GM10266 (cell line): ENCODE results near the gene SMAD6.
"Not testable (repeated sequence)": the region's sequence is repeated elsewhere in the genome, so short reads cannot be mapped to it uniquely, and the experiment has no call there.

Experiments used
- DNase-seq: peaks from one replicate; pipeline ENCODE4 v3.0.0; 2012; ENCODE audit errors: extremely low spot score
- TF ChIP-seq, protein P1 (sequence below): IDR thresholded peaks from 2 replicates; pipeline ENCODE4 v1.5.1; 2012; ENCODE audit warnings: mild to moderate bottlenecking, low read depth; ENCODE audit not compliant: control insufficient read depth, insufficient read depth; ENCODE audit errors: missing control alignments

The SMAD6 gene

DNA sequence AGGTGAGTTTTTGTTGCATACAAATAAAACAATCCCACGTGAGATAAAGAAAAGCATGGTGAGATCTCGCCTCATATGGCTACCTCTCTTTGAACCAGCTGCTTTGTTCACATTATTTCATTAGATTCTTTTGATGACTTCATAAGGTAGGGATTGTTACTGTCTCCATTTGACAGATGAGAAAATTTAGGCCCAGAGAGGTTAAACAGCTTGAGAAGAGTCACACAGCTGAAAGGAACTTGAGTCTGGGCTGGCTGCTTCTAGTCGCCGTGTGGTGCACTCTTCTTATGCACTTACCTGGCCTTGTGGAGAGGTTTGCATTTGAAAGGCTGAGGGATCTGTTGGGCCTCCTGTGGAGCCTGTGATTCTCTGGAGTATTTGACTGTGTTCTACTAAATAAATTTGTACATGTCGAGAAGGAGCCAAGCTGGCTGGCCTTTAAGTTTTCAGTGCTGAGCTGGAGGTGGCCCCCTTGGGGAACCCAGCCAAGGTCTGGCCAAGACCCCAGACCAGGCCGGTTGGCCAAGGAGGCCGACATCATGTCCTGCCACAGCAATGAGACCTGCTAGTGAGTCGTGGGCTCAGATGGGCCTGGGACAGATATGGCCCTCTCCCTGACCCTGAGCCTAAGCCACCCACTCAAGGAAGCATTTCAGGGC, 125.1 kb downstream of the SMAD6 start:
- TF ChIP-seq, protein P1, sequence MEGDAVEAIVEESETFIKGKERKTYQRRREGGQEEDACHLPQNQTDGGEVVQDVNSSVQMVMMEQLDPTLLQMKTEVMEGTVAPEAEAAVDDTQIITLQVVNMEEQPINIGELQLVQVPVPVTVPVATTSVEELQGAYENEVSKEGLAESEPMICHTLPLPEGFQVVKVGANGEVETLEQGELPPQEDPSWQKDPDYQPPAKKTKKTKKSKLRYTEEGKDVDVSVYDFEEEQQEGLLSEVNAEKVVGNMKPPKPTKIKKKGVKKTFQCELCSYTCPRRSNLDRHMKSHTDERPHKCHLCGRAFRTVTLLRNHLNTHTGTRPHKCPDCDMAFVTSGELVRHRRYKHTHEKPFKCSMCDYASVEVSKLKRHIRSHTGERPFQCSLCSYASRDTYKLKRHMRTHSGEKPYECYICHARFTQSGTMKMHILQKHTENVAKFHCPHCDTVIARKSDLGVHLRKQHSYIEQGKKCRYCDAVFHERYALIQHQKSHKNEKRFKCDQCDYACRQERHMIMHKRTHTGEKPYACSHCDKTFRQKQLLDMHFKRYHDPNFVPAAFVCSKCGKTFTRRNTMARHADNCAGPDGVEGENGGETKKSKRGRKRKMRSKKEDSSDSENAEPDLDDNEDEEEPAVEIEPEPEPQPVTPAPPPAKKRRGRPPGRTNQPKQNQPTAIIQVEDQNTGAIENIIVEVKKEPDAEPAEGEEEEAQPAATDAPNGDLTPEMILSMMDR = no peak
- DNase-seq = no peak

DNA sequence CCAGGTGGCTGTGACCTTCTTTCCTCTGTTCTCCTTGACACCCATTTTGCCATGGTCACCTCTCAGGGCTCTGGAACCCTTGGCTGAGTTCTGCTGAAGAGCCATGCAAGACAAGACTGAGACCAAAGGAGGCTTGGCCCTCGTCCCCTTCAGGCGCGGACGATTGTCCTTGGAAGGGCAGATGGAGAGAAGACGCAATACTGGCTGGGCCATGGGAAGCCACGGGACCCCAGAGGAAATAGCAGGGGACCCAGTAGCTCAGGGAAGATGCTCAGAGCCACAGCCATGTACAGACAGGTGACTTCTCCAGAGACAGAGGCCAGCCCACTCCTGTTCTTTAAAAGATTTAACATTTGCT, 125.6 kb downstream of the SMAD6 start:
- TF ChIP-seq, protein P1 = no peak
- no peak for DNase-seq

DNA sequence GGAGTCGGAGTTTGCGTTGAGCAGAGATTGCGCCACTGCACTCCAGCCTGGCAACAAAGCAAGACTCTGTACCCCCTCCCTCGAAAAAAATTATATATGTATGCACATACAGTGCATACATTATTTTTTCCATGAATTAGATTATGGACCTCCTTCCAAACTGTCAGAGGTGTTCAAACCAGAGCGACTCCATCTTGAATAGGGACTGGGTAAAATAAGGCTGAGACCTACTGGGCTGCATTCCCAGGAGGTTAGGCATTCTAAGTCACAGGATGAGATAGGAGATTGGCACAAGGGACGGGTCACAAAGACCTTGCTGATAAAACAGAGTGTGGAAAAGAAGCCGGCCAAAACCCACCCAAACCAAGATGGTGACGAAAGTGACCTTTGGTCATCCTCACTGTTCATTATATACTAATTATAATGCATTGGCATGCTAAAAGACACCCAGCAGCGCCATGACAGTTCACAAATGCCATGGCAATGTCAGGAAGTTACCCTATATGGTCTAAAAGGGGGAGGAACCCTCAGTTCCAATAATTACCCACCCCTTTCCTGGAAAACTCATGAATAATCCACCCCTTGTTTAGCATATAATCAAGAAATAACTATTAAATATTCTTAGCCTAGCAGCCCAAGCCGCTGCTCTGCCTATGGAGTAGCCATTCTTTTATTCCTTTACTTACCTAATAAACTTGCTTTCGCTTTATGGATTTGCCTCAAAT, 126.9 kb downstream of the SMAD6 start:
- DNase-seq = not testable (repeated sequence)

DNA sequence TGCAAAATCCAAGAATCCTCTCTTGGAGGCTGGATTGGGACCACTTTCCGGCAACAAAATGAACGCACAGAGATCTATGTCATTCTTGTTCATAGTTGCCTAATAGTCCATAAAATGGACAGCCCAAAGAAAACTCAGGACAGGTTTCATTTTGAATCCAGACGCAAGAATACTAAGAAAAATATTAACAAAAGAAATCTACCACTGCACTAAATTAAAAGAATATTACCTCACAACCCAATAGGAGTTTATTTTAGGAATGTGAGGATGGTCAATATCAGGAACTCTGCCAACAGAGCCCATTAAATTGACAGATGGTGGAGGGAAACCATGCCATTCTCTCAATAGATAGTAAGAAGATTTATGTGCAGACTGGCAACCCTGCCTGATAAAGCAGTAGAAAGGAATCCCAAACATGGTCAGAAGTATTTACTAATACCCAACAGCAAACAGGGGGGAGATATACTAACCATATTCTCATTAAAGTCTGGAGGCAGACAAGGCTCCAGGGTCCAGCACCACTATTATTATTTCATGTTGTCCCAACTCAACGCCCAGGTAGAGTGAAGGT, 127.6 kb downstream of the SMAD6 start:
- DNase-seq = no peak
- TF ChIP-seq, protein P1 = no peak

DNA sequence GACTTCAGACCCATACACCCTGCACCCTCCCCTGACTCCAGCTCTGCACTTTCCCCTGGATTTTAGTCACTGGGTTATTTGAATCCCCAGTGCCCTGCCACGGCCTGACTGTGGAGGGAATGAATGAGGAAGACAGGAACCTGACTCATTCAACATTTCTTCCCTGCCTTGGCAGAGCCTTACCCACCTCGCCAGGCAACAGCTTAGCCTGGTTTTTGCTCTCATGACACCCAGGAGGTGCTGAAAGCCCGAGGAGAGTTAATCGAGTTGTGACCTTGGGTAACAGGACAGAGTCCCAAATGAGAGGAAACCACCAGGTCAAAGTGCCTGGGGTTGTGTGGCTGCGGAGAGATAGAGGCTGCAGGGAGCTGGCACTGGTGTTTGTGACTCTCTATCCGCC, 128.3 kb downstream of the SMAD6 start:
- DNase-seq = no peak
- TF ChIP-seq, protein P1 = no peak

DNA sequence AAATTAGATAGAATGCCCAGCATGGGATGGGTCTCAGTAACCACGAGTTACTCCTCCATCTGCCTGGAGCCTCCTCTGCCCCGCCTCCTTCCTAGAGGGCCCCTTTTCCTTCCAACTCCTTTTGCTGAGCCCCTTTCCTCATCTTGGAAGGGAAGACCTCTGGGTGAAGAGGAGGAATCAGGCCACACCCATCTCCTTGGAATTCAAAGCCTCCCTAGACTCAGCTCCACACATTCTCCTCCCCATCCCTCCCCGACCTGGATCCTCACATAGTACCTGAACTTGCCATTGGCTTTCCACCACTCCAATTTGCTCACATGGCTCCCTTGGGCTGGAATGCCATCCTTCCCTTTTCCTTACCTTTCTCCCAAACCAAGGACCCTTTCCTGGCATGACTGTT, 128.8 kb downstream of the SMAD6 start:
- TF ChIP-seq, protein P1 = no peak
- DNase-seq = no peak

DNA sequence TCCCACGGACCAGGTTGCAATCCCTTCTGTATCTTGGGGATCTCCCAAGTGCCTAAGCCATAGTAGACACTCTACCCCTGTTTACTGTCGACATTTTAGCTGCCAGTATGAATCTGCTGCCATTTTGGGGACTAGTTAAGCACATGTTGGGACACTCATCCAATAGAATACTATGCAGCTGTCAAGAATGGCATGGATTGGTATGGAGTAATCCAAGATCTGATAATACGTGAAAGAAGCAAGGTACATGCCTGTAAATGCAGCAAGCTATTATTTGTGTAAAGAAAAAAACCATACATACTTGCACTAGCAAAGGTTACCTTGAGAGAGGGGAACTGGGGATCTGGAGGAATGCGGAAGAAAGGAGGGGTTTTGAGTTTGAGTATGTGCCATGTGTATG, 129.3 kb downstream of the SMAD6 start:
- TF ChIP-seq, protein P1 = no peak
- no peak for DNase-seq
